Osteoblast (primary cell): ENCODE measurements around the gene GLMP. TPM values are rescaled to one million over a fixed set of nuclear protein-coding genes. Genes with fewer than 3 reads are reported as not detected.

Experiments
- DNase-seq: peaks from one replicate; pipeline ENCODE4 v3.0.0; 2011; ENCODE audit warnings: low spot score, mixed read lengths; ENCODE audit not compliant: insufficient read length; ENCODE audit errors: missing footprints
- H2AFZ ChIP-seq: 2 replicates; pipeline ENCODE4 v1.6.0; 2011; ENCODE audit warnings: mild to moderate bottlenecking, low read length
- H3K27ac ChIP-seq: 2 replicates; pipeline ENCODE4 v1.5.1; 2011; ENCODE audit warnings: mild to moderate bottlenecking, low read depth, low read length, moderate library complexity
- H3K27me3 ChIP-seq: 2 replicates; pipeline ENCODE4 v1.6.0; 2012; ENCODE audit warnings: mild to moderate bottlenecking, control low read depth, inconsistent platforms, low read length, moderate library complexity; ENCODE audit not compliant: insufficient read depth
- H3K36me3 ChIP-seq: 2 replicates; pipeline ENCODE4 v1.5.1; 2011; ENCODE audit warnings: mild to moderate bottlenecking, low read length, control low read depth, moderate library complexity; ENCODE audit not compliant: insufficient read depth
- H3K4me1 ChIP-seq: 2 replicates; pipeline ENCODE4 v1.5.1; 2011; ENCODE audit warnings: mild to moderate bottlenecking, low read length, control low read depth, moderate library complexity; ENCODE audit not compliant: insufficient read depth
- H3K4me2 ChIP-seq: 2 replicates; pipeline ENCODE4 v1.6.0; 2011; ENCODE audit warnings: mild to moderate bottlenecking, low read length; ENCODE audit not compliant: insufficient read depth
- H3K4me3 ChIP-seq: fragments of 200-600 bp; sonication (generic); 3 replicates; pipeline ENCODE4 v1.5.1; 2012; ENCODE audit warnings: mild to moderate bottlenecking, low read length, inconsistent platforms; ENCODE audit not compliant: insufficient read depth
- H3K79me2 ChIP-seq: 2 replicates; pipeline ENCODE4 v1.6.0; 2012; ENCODE audit warnings: mild to moderate bottlenecking, low read length, control low read depth, inconsistent platforms; ENCODE audit not compliant: insufficient read depth
- H3K9me3 ChIP-seq: 2 replicates; pipeline ENCODE4 v1.5.1; 2011; ENCODE audit warnings: low read depth, low read length, control low read depth
- H4K20me1 ChIP-seq: 2 replicates; pipeline ENCODE4 v1.6.0; 2012; ENCODE audit warnings: mild to moderate bottlenecking, low read length, control low read depth; ENCODE audit not compliant: insufficient read depth
- CTCF ChIP-seq: IDR thresholded peaks from 2 replicates; pipeline ENCODE4 v1.5.1; 2011; ENCODE audit warnings: mild to moderate bottlenecking, low read depth, low read length, moderate library complexity; ENCODE audit errors: extremely low read depth
- total RNA-seq: library from RNA; depleted of rRNA; stranded (reverse); fragments of >200 nt; gene quantifications from 2 replicates; pipeline ENCODE4 v1.2.3, GENCODE V29; 2012

Gene GLMP
- total RNA-seq, 1 donor = 118 TPM

DNA sequence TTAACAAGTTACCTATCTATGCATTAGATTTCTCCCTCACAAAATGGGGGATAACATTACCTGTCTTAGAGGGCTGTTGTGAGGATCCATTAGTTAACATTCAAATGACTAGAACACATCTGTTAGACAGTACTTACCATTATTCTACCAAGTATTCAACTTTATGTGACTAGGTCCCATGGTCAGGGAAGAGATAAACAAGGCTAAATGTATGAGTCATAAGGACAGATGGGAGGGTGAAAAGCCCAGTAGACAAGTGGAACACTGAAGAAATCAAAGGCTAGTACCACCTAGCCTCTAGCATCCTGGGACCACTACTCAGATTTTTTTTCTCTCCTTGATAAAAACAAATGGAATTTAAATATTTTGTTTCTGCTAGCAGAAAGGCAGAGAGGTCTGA is 12.6 kb upstream of the GLMP start:
- Histone ChIP-seq H3K79me2 (peaks cover 3% of the 10 kb centered on the region), H3K27ac (peak overlapping the region; percentile 41), H2AFZ (no peak overlapping the region), H3K27me3 (no peaks in the 10 kb centered on the region), H3K9me3 (no peaks in the 10 kb centered on the region), H4K20me1 (peaks cover 7% of the 10 kb centered on the region), H3K4me3 (no peak overlapping the region), H3K4me1 (peaks cover 12% of the 10 kb centered on the region), H3K4me2 (no peak overlapping the region), H3K36me3 (peaks cover 55% of the 10 kb centered on the region)
- DNase-seq = peak; percentile 84
- no peak for TF ChIP-seq CTCF

- Histone ChIP-seq H3K27ac (no peak overlapping the region), H3K27me3 (no peaks in the 10 kb centered on the region), H3K4me2 (no peak overlapping the region), H3K79me2 (peaks cover 3% of the 10 kb centered on the region), H2AFZ (no peak overlapping the region), H3K4me1 (peaks cover 3% of the 10 kb centered on the region), H4K20me1 (peaks cover 2% of the 10 kb centered on the region), H3K36me3 (peaks cover 30% of the 10 kb centered on the region), H3K4me3 (no peak overlapping the region), H3K9me3 (no peaks in the 10 kb centered on the region)
- DNase-seq = no peak
- TF ChIP-seq CTCF = no peak
These were observed 9.7 kb upstream of the GLMP start for GRCh38 chr1:156305215-156305614.

DNA sequence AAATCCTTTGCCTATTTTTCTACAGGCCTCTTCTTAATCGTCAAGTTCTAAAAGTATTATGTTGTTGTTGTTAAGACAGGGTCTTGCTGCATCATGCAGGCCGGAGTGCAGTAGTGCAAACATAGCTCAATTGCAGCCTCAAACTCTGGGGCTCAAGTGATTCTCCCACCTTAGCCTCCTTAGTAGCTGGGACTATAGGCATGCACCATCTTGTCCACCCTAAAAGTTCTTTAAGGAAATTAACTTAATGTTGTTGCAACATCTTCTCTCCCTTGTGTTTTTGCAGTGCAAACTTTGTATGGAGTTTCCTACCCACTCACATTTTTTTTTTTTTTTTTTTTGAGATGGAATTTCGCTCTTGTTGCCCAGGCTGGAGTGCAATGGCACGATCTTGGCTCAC is 7.8 kb upstream of the GLMP start:
- no peak overlapping the region for H3K4me2 ChIP-seq
- peaks cover 13% of the 10 kb centered on the region for H3K36me3 ChIP-seq
- H3K27ac ChIP-seq = no peak overlapping the region
- peaks cover 2% of the 10 kb centered on the region for H4K20me1 ChIP-seq
- no peak overlapping the region for H3K4me3 ChIP-seq
- DNase-seq = no peak
- H2AFZ ChIP-seq = no peak overlapping the region
- H3K4me1 ChIP-seq = peaks cover 3% of the 10 kb centered on the region
- no peak for TF ChIP-seq CTCF
- H3K9me3 ChIP-seq = no peaks in the 10 kb centered on the region
- H3K27me3 ChIP-seq = no peaks in the 10 kb centered on the region
- H3K79me2 ChIP-seq = peaks cover 3% of the 10 kb centered on the region

- H3K4me3 ChIP-seq = no peak within 1 kb of the TSS
These were observed 3.4 kb upstream of the GLMP start, which contains the start of gene VHLL for GRCh38 chr1:156298852-156299357. TSS of gene VHLL (minus strand) at chr1:156299307. CDS start at chr1:156299189, 118 bp downstream.

More at GRCh38 chr1:156298852-156299357, 3.4 kb upstream of the GLMP start, which contains the start of gene VHLL:
- Histone ChIP-seq H3K9me3 (no peaks in the 10 kb centered on the region), H2AFZ (no peak within 1 kb of the TSS), H3K79me2 (peaks cover 19% of the 10 kb centered on the region), H4K20me1 (no peaks in the 10 kb centered on the region), H3K27me3 (no peaks in the 10 kb centered on the region), H3K27ac (no peak within 1 kb of the TSS), H3K4me2 (no peak within 1 kb of the TSS), H3K4me1 (peaks cover 13% of the 10 kb centered on the region), H3K36me3 (no peaks in the 10 kb centered on the region)
- no peak for TF ChIP-seq CTCF
- no peak for DNase-seq
